Left hindlimb (tissue), 1 donor: ENCODE data around the gene PHLDB1.

Experiments
- DNase-seq: peaks from one replicate; pipeline ENCODE4 v3.0.0-alpha.2; 2018

Gene PHLDB1

DNA sequence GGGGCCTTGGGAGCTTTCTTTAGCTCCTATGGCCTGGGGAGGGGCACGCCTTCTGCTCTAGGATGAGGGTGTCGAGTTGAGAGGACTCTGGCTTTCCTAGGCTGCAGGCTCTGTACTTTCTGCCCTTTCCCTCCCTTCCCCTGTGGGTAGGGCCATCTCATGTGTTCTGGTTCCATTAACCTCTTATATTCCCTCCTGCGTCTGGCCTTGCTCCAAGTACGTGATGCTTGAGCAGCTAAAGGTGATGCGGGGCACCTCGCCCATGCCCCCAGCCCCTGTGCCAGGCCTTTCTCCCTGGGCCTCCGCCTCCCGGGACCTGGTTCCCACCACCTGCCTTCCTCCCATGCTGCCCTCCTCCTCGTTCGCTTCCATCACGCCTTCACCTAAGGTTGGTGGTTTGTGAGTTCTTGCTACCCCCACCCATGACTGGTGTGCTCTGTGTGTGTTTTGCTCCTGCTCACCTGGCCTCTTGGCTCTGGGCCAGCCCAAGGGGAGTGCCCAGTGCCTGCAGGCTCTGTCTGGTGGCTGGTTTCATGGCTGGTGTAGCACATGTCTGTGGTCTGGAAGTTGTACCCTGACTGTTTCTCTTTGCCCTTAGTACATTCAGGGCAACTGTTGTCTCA, 34.1 kb downstream of the PHLDB1 start:
- DNase-seq, result no peak

DNA sequence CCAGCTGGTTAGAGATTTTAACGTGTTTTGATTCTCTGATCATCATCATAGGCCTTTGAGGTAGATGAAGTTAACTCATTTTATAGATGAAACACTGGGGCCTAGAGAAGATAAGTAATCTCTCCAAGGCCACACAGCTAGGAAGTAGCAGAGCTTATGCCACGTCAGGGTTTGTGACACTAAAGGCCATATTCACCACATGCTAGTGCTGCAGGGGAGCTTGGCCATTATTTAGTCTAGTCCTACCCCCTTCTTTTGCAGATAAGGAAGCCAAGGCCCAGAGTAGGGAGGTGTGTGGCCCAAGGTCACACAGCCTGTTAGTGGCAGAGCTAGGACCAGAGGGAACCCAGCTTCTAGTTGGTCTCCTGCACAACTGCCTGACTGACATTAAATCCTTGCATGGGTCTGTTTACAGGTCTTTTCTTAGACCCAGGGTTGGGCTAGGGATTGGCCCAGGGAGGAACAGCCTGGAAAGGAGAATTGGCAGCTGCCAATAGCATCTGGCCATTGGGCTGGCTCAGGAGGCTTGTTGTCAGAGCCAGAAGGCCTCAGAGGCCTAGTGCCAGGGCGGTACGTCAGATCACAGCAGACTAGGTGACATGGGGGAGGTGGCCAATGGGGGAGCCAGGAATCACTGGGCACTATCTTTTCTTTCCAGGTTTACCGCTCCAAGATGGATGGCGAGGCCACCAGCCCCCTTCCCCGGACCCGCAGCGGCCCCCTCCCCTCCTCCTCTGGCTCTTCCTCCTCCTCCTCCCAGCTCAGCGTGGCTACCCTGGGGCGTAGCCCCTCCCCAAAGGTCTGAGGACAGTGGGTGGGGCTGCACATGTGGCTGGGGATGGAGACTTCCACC, 36.0 kb downstream of the PHLDB1 start:
- no peak for DNase-seq

DNA sequence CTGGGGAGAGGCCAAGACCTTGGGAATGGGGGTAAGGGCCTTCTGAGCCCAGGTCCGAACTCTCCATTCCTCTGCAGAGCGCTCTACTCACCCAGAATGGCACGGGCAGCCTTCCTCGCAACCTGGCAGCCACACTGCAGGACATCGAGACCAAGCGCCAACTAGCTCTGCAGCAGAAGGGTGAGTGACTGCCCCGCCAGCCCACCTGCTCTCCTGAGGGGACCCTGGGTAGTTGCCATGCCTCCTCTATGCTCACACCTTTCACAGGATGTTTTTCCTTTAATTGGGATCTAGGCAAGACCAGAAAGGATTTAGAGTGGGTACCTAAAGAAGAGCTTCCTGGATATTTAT, 36.6 kb downstream of the PHLDB1 start:
- no peak for DNase-seq

DNA sequence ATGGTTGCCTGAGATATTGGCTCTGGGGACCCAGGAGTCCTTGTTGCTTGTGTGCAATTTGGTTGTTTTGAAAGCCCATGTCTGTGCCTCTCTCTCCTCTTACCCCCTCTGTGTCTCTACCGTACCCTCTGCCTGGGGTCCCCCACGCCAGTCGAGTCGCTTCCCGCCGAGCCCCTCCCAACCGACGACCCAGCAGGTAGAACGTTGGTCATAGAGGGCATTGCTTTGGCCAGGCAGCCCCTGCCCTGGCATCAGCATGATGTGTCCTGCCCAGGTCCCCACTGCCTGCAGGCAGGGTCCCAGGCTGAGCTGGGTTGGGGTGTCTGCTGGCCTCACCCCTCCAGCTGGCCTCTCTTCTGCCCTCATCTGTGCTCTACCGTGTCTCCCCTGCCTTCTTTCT, 37.1 kb downstream of the PHLDB1 start:
- no peak for DNase-seq

DNA sequence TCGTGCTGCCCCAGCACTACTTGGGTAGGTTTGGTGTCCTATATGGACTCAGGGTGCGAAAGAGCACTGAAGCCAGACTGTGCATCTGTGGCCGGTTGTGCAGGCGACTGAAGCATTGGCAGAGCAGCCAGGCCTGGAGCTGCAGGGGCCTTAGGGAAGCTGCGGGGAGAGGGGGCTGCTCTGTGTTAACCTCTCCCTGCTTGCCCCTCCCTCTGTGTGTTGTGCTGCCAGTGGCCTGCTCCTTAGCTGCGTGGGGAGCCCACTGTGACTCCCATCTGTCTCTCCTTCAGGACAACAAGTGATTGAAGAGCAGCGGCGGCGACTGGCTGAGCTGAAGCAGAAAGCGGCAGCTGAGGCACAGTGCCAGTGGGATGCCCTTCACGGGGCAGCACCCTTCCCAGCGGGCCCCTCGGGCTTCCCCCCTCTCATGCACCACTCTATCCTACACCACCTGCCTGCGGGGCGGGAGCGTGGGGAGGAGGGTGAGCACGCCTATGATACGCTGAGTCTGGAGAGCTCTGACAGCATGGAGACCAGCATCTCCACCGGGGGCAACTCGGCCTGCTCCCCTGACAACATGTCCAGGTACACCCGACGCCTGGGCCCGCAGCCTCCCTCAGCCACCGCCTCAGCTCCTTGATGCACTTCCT, 37.8 kb downstream of the PHLDB1 start:
- peak; percentile 14 for DNase-seq

DNA sequence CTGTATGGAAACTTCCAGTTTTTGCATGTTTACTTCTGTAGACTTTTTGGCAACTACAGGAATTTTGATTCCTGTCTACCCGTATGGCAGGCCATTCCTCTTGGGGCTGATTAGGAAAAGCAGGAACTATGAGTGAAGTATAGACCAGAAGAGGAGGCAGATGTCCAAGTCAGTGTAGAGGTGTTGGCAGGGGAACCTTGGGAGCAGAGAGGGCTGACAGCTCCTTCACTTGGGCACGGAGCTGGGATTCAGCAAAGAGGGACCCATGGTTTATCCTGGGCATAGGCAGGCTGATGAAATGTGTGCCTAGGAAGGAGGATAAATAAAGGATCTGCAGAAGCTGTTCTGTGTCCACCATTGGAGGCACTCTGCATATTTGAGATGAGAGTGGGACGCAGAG, 39.0 kb downstream of the PHLDB1 start:
- DNase-seq, result peak; percentile 26

DNA sequence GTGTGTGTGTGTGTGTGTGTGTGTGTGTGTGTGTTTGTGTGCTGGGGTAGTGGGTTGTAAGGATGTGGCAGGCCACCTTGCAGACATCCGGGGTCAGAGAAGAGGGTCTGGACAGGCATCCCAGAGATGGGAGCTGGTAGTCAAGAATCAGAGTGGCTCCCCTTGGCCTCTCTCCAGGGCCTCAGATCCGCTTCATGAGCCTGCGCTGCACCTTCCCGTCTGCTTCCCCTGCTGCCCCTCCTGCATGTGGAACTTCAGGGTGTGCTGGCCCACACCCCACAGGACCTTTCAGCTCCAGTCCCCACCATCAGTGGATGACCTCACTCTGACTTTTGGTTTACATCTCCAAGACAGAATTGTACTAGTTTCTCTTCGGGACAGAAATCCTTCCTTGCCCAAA, 40.9 kb downstream of the PHLDB1 start:
- DNase-seq, result peak; percentile 10

DNA sequence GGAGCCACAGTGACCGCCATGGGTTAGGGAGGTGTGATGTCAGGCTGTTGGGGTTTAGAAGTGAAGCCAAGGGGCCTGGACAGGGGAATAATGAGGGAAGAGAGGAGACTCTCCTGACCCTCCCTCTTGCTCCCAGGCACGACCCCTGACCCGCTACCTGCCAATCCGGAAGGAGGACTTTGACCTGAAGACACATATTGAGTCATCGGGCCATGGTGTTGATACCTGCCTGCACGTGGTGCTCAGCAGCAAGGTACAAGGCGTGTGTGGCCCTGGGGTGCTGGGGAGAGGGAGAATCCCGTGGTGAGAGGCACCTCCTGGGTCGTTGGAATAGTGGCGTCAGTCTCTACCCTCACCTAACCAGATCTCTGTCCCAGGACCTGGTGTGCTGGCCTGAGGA, 42.5 kb downstream of the PHLDB1 start:
- peak; percentile 4 for DNase-seq

DNA sequence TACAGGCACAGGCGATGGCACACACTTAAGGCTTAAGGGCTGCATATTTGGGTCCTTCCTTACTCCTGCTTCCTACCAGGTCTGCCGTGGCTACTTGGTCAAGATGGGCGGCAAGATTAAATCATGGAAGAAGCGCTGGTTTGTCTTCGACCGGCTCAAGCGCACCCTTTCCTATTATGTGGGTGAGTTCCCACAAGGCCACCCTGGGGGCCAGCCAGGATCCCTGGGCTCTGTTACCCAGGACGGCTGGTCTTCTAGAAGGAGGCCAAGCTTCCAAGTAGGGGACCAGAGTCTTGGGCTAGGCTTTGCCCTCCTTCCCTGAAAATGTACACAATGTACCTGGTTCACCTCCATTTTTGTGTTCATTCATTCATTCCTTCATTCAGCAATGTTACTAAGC, 43.0 kb downstream of the PHLDB1 start:
- DNase-seq, result no peak

DNA sequence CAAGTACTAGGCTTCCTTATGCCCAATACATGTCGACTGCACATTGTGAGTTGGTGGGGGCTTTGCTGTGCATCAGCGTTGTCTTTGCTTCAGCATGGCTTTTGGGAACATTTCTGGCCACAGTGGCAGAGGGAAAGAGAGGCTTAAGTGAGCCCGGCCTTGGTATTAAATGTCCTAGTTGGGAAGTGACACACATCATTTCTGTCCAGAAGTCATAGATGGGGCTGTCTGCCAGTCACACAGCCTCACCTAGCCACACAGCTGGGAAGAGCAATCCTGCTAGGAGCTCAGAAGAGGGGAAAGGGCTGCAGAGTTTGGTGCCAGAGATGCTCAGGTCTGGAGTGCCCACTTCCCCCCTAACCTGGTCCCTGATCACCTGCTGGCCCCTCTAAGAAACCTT, 44.4 kb downstream of the PHLDB1 start:
- peak; percentile 8 for DNase-seq

DNA sequence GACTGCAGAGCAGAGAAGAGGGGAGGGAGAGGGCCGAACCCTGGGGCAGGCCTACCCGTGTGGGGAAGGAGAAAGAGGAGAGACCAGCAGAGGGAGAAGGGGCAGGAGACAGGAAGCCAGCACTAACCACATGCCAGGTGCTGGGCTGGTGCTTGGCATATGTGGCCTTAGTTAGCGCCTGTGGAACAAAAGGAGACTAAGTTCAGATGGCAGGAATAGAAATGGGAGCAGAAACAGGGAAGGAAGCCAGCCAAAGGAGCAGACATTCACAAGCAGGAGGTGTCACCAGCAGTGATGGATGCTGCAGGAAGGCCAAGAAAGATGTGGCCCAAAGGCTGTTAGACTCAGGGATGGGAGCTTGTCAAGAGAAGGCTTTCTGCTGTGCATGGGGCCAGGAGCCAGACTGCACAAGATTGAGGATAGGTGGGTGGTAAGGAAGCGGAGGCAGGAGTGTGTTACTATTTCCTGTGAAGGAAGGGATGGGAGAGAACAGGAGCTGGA, 45.3 kb downstream of the PHLDB1 start:
- peak; percentile 28 for DNase-seq

DNA sequence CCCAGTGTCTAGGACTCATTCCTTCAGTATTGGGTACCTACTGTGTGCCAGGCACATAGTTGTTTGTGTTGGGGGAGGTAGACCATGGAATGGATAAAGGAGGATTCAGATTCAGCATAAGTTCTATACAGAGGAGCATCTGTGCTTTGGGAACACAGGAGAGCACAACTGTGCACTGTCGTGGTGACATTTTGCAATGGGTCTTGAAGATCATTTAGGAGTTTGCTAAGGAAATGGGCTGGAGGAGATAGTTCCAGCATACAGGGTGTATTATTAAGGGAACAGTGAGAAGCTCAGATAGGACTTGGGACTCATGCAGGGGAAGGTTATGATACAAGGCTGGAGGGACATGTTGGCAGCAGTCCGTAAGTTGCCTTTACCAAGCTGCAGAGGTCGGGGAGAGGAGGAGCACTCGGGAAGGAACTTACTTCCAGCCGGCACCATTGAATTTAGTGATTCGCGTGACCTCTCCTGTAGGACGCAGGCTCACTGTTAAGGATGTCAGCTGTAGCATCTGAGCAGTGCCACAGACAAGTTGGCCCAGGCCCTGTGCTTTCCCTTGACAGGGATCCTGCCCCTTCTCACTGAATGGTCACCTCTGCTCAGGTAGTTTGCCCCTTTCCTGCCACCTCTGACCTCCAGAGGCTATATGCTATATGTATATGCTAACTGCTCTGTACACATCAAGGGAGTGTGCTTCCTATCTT, 46.4 kb downstream of the PHLDB1 start:
- peak; percentile 22 for DNase-seq

DNA sequence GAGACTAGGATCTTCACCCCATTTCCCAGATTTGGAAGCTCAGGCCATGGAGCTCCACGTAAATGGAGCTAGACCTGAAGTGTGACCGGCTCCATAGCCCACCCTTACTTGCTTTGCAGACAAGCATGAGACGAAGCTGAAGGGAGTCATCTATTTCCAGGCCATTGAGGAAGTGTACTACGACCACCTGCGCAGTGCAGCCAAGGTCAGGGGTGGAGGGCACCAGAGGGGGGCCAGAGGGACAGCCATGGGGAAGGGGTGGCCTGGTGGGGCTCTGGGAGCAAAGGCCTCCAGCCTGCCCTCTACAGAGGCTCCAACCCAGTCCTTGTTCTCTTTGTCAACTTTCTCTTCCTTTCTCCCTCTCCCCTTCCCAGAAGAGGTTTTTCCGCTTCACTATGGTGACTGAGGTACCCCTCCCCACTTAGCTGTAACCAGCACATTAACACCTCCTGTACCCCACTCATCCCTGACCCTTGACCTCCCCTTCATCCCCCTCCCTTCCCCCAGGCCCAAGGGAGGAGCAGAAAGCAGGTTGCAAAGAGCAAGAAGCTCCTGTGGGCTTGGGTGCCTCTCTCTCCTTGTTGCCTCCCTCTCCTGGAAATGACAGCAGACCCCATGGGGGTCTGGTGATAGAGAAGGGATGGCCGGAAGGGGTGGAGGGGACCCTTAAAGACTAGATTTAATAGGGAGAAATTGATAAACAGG, 48.2 kb downstream of the PHLDB1 start:
- peak; percentile 12 for DNase-seq

DNA sequence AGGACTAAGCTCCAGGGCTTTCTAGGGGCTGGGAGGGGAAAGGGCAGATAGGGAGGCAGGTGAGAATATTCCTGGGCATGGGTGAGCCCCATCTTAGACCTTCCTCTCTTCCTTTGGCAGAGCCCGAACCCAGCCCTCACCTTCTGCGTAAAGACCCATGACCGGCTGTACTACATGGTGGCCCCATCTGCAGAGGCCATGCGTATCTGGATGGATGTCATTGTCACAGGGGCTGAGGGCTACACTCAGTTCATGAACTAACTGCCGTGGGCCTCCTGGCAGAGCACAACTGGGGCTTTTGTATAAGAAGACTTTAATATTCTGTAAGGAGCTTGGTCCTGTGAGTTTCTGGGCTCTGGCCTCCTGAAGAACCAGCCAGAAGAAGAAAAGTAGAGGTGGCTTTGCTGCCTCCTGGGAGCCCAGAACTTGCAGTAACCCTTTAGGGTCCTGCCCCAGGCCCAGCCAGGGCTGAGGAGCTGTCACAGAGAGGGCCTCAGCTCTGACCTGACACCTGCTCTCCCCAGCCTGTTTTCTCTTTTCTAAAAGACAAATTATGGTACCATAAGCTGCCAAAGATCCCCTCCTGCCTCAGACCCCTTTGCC, 49.2 kb downstream of the PHLDB1 start:
- DNase-seq, result no peak

DNA sequence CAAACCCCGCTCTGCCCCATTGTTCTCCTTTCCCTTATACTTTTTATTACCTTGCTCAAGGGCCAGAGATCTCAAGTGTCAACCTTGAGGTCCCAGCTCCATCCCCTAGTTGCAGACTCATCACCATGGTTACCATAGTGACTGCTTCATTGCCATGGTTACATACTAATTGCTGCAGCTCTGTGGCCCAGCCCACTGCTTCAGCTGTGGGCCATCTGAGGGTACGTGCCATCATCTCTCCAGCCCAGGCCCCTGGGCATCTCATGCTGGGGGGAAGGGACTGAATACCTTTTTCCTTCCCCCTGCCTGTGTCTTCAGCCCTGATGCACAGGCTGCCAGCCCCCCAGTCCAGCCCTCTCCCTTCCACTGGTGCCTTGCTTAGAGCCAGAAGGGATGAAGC, 49.8 kb downstream of the PHLDB1 start:
- peak; percentile 17 for DNase-seq

DNA sequence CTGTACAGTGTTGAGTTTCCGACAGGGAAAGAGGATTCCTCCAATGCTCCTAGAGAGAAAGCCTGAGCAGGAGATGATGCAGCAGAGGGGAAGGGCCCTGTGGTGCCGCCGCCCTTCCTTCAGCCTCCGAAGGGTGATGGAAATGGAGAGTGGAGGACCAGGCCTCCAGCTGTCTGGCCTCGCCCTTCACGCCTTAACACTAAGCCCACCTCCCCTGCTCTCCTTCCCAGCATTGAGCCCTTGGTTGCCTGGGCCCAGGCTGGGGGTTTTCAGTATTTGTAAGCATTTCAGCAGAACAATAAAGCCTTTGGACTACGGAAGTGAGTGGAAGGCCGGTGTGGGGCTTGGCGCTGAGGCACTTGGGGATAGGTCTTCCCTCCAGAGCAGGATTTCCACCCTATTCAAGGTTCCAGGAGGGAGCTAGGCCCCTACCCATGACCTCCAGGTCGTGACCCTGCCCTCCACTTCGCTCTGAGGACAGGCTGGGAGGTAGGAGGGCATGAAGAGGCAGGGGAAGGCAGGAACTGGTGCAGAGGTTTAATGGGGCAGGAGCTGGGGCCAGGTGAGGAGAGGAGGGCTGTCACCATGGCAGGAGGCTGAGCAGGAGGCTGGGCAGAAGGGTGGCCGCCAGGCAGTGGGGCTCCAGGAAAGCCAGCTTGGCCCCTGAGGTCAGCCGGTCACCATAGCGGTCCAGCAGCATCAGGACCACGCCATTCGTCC, 50.5 kb downstream of the PHLDB1 start:
- DNase-seq, result peak; percentile 52

DNA sequence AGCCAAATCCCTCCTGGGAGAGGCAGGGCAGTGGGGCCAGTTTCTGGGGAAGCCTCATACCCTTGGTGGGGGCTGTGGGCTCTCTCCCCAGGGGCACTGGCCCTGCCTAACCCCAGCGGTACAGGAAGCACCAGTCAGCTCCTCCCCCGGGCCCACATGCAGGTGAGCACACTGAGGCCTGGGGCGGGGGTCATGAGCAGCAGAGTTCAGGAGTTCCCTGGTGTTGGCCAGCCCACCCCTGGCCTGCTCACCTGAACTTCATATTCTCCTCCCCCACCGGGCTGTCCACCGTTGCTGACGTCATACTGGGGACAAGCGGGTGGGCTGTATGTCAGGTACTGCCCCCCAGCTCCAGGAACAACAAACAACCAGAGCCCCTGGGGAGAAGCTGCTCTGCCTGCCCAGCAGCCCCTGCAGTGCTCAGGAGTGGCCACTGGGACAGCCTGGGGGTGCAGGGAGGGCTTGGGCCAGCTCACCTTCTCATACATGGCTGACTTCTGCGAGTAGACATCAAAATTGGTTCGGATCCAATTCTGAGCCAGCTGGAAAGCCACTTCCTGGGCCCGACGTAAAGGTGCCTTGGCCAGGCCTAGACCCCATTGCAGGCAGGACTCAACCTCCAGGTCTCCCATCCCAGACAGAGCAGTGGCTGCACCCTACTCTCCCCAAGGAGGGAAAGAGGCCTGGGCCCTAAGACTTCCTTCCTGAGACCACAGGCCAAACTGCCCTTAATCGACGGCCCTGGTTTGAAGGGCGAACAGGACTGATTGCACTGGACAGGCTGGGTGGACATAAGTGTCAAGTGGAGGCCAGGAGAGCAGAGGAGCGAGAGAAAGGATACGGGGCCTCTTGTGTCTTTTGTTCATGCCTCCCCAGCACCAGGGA, 51.3 kb downstream of the PHLDB1 start:
- DNase-seq, result no peak

DNA sequence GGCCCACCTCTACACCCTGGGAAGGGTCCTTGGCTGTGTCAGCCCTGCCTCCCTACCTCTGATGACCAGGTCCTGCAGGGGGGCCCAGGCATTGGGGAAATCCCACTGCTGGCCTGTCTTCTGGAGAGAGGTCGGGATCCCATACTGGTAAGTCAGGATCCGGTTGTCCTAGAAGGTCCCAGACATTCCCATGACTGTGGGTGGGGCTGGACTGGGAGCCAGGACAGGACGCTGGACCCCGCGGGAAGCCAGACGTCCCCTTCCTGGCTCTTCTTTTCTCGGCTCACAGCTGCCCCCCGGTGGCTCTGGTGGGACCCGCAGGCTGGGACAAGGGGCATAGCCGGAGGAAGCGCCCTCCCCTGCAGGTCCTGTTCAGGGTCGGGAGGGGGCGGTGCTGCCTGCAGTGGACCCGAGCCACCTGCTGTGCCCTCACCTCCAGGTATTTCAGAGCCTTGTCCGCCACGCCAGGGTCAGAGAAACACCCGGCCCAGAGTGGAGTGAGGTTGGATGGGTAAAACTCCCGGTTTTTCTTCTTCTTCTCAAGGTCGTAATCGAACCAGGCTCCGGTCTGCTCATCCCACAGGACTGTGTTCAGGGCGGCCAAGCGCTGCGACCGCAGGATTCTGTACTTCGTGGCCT, 52.0 kb downstream of the PHLDB1 start:
- peak; percentile 94 for DNase-seq

DNA sequence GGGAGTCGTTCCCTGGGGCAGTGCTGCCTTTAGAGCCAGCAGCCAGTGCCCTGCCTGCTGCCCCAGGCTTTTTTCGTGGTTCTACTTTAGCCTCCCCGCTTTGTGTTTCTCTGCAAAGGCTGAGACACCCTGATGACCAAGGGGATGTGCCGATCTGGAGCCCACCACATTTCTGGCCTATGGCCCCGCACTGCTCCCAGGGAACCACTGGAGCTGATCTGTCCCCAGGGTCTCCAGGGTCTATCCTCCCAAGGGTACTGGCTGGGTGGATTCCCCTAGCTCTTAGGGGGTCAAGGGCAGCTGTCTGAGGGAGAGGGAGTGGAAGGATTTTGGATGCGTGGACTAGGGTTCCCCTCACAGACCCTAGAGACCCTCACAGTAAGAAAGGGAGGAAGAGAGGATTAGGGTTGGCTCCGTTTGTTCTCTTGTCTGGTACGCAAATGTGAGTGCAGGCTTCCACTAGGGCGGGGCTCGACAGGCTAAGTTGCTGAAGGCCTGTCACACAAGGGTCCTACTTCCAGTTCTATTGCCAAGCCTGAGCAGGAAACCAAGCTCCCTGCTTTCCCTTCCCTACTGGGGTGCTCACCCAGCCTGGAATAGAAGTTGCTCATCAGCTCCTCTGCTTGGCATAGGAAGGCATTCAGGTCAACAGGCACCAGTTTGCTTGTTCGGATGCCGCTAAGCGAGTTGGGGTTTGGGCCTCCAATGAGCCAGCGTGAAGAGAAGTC, 52.7 kb downstream of the PHLDB1 start:
- DNase-seq, result peak; percentile 34
